ENCODE data around the gene CRACR2A. TPM values are rescaled to one million over a fixed set of nuclear protein-coding genes. Genes with fewer than 3 reads are reported as not detected.

CRACR2A gene, protein sequence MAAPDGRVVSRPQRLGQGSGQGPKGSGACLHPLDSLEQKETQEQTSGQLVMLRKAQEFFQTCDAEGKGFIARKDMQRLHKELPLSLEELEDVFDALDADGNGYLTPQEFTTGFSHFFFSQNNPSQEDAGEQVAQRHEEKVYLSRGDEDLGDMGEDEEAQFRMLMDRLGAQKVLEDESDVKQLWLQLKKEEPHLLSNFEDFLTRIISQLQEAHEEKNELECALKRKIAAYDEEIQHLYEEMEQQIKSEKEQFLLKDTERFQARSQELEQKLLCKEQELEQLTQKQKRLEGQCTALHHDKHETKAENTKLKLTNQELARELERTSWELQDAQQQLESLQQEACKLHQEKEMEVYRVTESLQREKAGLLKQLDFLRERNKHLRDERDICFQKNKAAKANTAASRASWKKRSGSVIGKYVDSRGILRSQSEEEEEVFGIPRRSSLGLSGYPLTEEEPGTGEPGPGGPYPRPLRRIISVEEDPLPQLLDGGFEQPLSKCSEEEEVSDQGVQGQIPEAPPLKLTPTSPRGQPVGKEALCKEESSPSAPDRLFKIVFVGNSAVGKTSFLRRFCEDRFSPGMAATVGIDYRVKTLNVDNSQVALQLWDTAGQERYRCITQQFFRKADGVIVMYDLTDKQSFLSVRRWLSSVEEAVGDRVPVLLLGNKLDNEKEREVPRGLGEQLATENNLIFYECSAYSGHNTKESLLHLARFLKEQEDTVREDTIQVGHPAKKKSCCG
- polyA plus RNA-seq (2012; ENCODE audit: insufficient read length, low read depth): 12.0 TPM

DNA sequence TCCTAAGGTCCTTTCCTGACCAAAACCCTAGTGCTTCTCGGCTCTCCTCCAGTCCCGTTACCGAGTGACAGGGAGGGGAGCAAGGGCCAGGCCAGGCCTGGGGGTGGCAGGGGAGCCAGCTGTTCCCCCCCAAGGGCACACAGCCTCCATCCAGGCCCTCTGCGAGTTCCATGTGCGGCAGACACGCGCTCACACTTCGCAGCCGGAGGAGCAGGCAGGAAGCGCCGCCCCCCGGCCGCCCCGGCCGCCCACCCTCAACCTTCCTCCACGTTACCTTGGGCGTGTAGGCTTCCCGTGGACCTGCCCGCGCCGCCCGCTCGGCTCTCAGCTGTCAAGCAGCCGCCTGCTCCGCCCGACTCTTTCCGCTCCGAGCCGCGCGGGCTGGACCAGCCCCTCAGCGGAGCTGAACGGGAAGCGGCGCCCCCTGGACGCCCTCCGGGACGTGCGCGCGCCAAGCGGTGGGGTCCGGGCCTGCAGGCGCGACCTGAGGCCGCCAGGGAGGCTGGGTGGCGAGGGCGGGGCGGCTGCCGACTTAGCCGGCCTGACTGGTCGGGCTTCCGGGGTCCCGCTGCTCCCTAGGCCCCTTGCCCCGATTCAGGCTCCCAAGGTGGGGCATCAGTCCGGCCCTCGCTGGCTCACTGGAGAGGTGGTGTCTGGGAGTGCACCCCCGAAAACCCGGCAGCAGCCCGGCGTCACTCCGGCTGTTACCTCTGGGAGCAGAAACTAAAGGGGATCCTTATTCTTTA, at the start of gene CRACR2A:
TSS of gene CRACR2A (minus strand) at position 369 of the 746 bp plus-strand sequence. CDS start 56,110 bp downstream, outside the sequence.
- TF ChIP-seq FOXP2 (optimal IDR thresholded peaks at IDR 0.05; ENCODE audit: borderline replicate concordance, extremely low read depth, extremely low read length, insufficient read depth) (peak; percentile 56), SIN3A (IDR thresholded peaks at IDR 0.05; ENCODE audit: borderline replicate concordance, insufficient read depth, low read length) (no peak), TAF1 (IDR thresholded peaks at IDR 0.05; ENCODE audit: borderline replicate concordance, insufficient read depth, low read length) (no peak), POLR2AphosphoS5 (IDR thresholded peaks at IDR 0.05; ENCODE audit: low read depth, low read length) (no peak)
- TF ChIP-seq, protein P1, sequence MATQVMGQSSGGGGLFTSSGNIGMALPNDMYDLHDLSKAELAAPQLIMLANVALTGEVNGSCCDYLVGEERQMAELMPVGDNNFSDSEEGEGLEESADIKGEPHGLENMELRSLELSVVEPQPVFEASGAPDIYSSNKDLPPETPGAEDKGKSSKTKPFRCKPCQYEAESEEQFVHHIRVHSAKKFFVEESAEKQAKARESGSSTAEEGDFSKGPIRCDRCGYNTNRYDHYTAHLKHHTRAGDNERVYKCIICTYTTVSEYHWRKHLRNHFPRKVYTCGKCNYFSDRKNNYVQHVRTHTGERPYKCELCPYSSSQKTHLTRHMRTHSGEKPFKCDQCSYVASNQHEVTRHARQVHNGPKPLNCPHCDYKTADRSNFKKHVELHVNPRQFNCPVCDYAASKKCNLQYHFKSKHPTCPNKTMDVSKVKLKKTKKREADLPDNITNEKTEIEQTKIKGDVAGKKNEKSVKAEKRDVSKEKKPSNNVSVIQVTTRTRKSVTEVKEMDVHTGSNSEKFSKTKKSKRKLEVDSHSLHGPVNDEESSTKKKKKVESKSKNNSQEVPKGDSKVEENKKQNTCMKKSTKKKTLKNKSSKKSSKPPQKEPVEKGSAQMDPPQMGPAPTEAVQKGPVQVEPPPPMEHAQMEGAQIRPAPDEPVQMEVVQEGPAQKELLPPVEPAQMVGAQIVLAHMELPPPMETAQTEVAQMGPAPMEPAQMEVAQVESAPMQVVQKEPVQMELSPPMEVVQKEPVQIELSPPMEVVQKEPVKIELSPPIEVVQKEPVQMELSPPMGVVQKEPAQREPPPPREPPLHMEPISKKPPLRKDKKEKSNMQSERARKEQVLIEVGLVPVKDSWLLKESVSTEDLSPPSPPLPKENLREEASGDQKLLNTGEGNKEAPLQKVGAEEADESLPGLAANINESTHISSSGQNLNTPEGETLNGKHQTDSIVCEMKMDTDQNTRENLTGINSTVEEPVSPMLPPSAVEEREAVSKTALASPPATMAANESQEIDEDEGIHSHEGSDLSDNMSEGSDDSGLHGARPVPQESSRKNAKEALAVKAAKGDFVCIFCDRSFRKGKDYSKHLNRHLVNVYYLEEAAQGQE (IDR thresholded peaks at IDR 0.05; ENCODE audit: insufficient read depth in 1 of 2, low read depth in 2 of 2, low read length in 2 of 2): peak in 1 of 2 experiments; percentile 10; a peak in 1 of 4 replicates

DNA sequence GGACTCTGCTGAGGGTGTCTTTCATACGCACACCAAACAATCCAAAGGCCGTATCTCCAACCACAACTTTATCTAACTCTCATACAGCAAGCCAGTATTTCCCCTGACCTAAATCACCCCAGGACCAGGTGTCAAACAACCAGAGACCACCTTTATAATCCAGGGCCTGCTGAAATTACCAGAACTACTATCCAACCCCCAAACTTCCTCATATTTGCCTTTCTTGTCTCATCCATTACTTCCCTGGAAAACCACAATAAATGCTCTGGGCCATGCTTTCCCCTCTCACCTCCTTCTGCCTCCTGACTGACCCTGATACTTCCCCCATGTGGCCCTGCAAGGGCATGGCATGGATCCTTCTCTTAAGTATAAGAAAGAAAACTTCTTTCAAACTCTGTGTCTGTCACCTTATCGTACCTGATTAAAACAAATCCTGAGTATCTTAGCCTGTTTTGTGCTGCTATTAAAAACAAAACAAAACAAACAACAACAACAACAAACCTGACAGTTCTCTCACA, 44.7 kb upstream of the CRACR2A start:
- TF ChIP-seq TAF1 (IDR thresholded peaks at IDR 0.05; ENCODE audit: borderline replicate concordance, insufficient read depth, low read length): no peak
- TF ChIP-seq POLR2AphosphoS5 (IDR thresholded peaks at IDR 0.05; ENCODE audit: low read depth, low read length): no peak
- no peak for TF ChIP-seq FOXP2 (optimal IDR thresholded peaks at IDR 0.05; ENCODE audit: borderline replicate concordance, extremely low read depth, extremely low read length, insufficient read depth)
- no peak for TF ChIP-seq SIN3A (IDR thresholded peaks at IDR 0.05; ENCODE audit: borderline replicate concordance, insufficient read depth, low read length)
- TF ChIP-seq, protein P1 (IDR thresholded peaks at IDR 0.05; ENCODE audit: insufficient read depth in 1 of 2, low read depth in 2 of 2, low read length in 2 of 2): no peak

DNA sequence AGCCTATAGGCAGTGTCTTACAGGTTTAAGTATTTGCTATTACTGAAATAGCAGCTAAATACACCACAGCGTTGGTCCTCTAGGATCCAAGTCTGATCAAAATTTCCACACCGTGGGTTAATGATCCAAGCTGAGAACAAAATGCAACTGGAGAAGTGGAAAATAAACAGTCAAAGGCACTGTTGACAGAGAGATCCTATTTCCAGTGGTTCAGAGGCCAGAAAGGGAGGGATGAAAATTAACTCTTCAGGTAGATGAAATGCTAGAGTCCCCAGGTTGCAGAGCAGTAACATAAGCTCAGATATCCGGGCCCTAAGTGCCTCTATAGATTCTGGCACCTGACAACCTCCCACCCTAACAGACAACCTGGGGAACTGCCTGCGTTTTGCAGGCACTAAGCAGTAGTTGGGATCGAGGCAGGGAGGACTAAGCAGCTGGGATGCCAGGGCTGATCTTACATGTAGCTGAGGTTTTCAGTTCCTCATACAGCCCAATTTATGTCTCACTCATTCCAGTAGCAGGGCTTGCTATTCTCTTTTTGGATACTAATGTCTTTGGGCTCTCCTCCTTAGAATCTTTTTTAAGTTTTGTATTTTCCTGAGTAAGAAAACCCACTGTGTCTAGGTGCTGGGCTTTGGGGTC, 42.7 kb upstream of the CRACR2A start:
- TF ChIP-seq POLR2AphosphoS5 (IDR thresholded peaks at IDR 0.05; ENCODE audit: low read depth, low read length): no peak
- no peak for TF ChIP-seq SIN3A (IDR thresholded peaks at IDR 0.05; ENCODE audit: borderline replicate concordance, insufficient read depth, low read length)
- TF ChIP-seq, protein P1 (IDR thresholded peaks at IDR 0.05; ENCODE audit: insufficient read depth in 1 of 2, low read depth in 2 of 2, low read length in 2 of 2): no peak
- no peak for TF ChIP-seq FOXP2 (optimal IDR thresholded peaks at IDR 0.05; ENCODE audit: borderline replicate concordance, extremely low read depth, extremely low read length, insufficient read depth)
- TF ChIP-seq TAF1 (IDR thresholded peaks at IDR 0.05; ENCODE audit: borderline replicate concordance, insufficient read depth, low read length): no peak

DNA sequence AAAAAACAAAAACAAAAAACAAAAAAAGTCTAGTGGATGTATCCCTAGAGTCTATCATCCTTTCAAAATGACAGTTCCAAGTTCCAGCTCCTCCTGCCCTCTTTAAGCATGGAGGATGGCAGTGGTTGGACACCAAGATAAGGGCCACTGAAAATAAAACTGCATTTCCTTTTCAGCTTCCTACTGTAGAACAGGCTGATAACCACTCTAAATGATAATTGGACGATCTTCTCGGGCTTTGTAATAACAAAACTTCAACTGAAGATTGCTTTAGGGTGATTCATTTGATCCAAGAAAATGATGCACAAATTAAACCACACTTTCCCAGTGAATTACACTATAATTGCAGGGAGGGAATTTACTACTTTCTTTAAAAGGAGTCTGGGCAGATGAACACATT, 42.2 kb upstream of the CRACR2A start:
- TF ChIP-seq TAF1 (IDR thresholded peaks at IDR 0.05; ENCODE audit: borderline replicate concordance, insufficient read depth, low read length): no peak
- TF ChIP-seq, protein P1 (IDR thresholded peaks at IDR 0.05; ENCODE audit: insufficient read depth in 1 of 2, low read depth in 2 of 2, low read length in 2 of 2): no peak
- TF ChIP-seq FOXP2 (optimal IDR thresholded peaks at IDR 0.05; ENCODE audit: borderline replicate concordance, extremely low read depth, extremely low read length, insufficient read depth): no peak
- no peak for TF ChIP-seq SIN3A (IDR thresholded peaks at IDR 0.05; ENCODE audit: borderline replicate concordance, insufficient read depth, low read length)
- TF ChIP-seq POLR2AphosphoS5 (IDR thresholded peaks at IDR 0.05; ENCODE audit: low read depth, low read length): no peak
